Activated CD4-positive, alpha-beta T cell treated with anti-CD3 and anti-CD28 coated beads, Interleukin-2, amount 50 U/mL, for 48 hours (primary cell): ENCODE results near the gene SNX6.

Source experiments
- DNase-seq, 2 experiments: peaks; one replicate each; pipeline ENCODE4 v3.0.0-alpha.2; 2020

The SNX6 gene

GRCh38 chr14:34633742-34634141 is 3.8 kb upstream of the SNX6 start:
- DNase-seq, result no peak

GRCh38 chr14:34632411-34632978 is 2.5 kb upstream of the SNX6 start:
- no peak for DNase-seq

- DNase-seq, result no peak
Measured at GRCh38 chr14:34629344-34629656, 648 bp downstream of the SNX6 start.

- DNase-seq, result peak; percentile 16 to 34
Measured at GRCh38 chr14:34628681-34629135, 1.2 kb downstream of the SNX6 start.

GRCh38 chr14:34623506-34623905 is 6.4 kb downstream of the SNX6 start:
- no peak for DNase-seq

- DNase-seq, result no peak
Measured at GRCh38 chr14:34620839-34621238, 9.1 kb downstream of the SNX6 start.

GRCh38 chr14:34620115-34620514 is 9.8 kb downstream of the SNX6 start:
- DNase-seq, result no peak

GRCh38 chr14:34619471-34619870 is 10.5 kb downstream of the SNX6 start:
- no peak for DNase-seq

GRCh38 chr14:34616360-34616759 is 13.6 kb downstream of the SNX6 start:
- DNase-seq, result no peak

- DNase-seq, result no peak
Measured at GRCh38 chr14:34615507-34615906, 14.4 kb downstream of the SNX6 start.

GRCh38 chr14:34614638-34615037 is 15.3 kb downstream of the SNX6 start:
- no peak for DNase-seq

GRCh38 chr14:34610101-34610500 is 19.8 kb downstream of the SNX6 start:
- no peak for DNase-seq

- DNase-seq, result no peak
Measured at GRCh38 chr14:34605461-34605860, 24.5 kb downstream of the SNX6 start.

GRCh38 chr14:34604995-34605394 is 25.0 kb downstream of the SNX6 start:
- DNase-seq, result no peak

- DNase-seq, result no peak
Measured at GRCh38 chr14:34596891-34597290, 33.1 kb downstream of the SNX6 start.

- DNase-seq, result no peak
Measured at GRCh38 chr14:34593740-34594375, 36.1 kb downstream of the SNX6 start.

GRCh38 chr14:34592623-34593022 is 37.3 kb downstream of the SNX6 start:
- no peak for DNase-seq

- no peak for DNase-seq
Measured at GRCh38 chr14:34583525-34583924, 46.4 kb downstream of the SNX6 start.

- DNase-seq, result no peak
Measured at GRCh38 chr14:34582117-34582680, 47.7 kb downstream of the SNX6 start.

GRCh38 chr14:34580381-34580780 is 49.6 kb downstream of the SNX6 start:
- no peak for DNase-seq

GRCh38 chr14:34571771-34572170 is 58.2 kb downstream of the SNX6 start:
- no peak for DNase-seq

- no peak for DNase-seq
Measured at GRCh38 chr14:34569750-34570149, 60.2 kb downstream of the SNX6 start.

GRCh38 chr14:34568803-34569202 is 61.1 kb downstream of the SNX6 start:
- no peak for DNase-seq

- DNase-seq, result no peak
Measured at GRCh38 chr14:34562776-34563150, 67.2 kb downstream of the SNX6 start.
